Astrocyte of the spinal cord (primary cell): ENCODE measurements around the gene DNAJA4.

Experiments used
- DNase-seq: peaks from one replicate; pipeline ENCODE4 v3.0.0; 2011; ENCODE audit warnings: low read depth, low spot score
- H3K4me3 ChIP-seq: 2 replicates; pipeline ENCODE4 v1.5.1; 2011; ENCODE audit warnings: low read depth, mild to moderate bottlenecking, low read length, moderate library complexity
- CTCF ChIP-seq: IDR thresholded peaks from 2 replicates; pipeline ENCODE4 v1.5.1; 2012; ENCODE audit warnings: low read depth, mild to moderate bottlenecking, low read length, inconsistent platforms
- in situ Hi-C: cut with HindIII; loops from 2 replicates; pipeline ENCODE4 v1.10.0; 2017; ENCODE audit warnings: low sequenced_read_pairs

DNAJA4 gene

GRCh38 chr15:78290222-78290621, 25.9 kb downstream of the DNAJA4 start:
- in situ Hi-C loops, result no loop called here
- no peak overlapping the region for H3K4me3 ChIP-seq
- no peak for TF ChIP-seq CTCF
- no peak for DNase-seq

GRCh38 chr15:78291052-78291451, 26.7 kb downstream of the DNAJA4 start:
- in situ Hi-C loops, result no loop called here
- TF ChIP-seq CTCF, result no peak
- no peak overlapping the region for H3K4me3 ChIP-seq
- DNase-seq, result no peak

GRCh38 chr15:78291698-78292097, 27.3 kb downstream of the DNAJA4 start:
- H3K4me3 ChIP-seq, result no peak overlapping the region
- in situ Hi-C loops, result no loop called here
- DNase-seq, result no peak
- no peak for TF ChIP-seq CTCF

GRCh38 chr15:78292219-78292618, 27.9 kb downstream of the DNAJA4 start:
- no peak for TF ChIP-seq CTCF
- in situ Hi-C loops, result no loop called here
- no peak overlapping the region for H3K4me3 ChIP-seq
- DNase-seq, result no peak

GRCh38 chr15:78299101-78299930, 35.0 kb downstream of the DNAJA4 start, which contains the start of gene SKIC8:
Gene SKIC8, minus strand, starts transcription at chr15:78299609. Its CDS starts 3,923 bp downstream, at chr15:78295686.
- H3K4me3 ChIP-seq, result peak within 1 kb of the TSS; percentile 98
- no peak for TF ChIP-seq CTCF
- peak; percentile 95 for DNase-seq
- in situ Hi-C loops, result no loop called here

GRCh38 chr15:78301326-78301725, 37.0 kb downstream of the DNAJA4 start:
- TF ChIP-seq CTCF, result no peak
- no peak overlapping the region for H3K4me3 ChIP-seq
- no peak for DNase-seq
- in situ Hi-C loops, result no loop called here
